IMR-90 (cell line): ENCODE measurements around the gene MAPK13. TPM values are rescaled to one million over a fixed set of nuclear protein-coding genes. Genes with fewer than 3 reads are reported as not detected.

Source experiments
- ATAC-seq: fragments of 200-7000 bp; cut with Tn5 transposase; 2 replicates; pipeline ENCODE4 v1.9.1; 2020; ENCODE audit warnings: low read depth, mild to moderate bottlenecking, moderate library complexity
- BruUV-seq: library from RNA; stranded (reverse); fragments of 400-500 nt; replicated peaks from 2 replicates; lab custom pipeline; 2021; lab: Mats Ljungman, UMichigan
- CTCF ChIA-PET: fragments of 300-600 bp; formaldehyde crosslinking; extraction: SDS; loops from one replicate; lab custom pipeline; 2021; ENCODE audit warnings: antibody characterized with exemption; lab: Yijun Ruan, JAX
- POLR2A ChIA-PET: fragments of 300-600 bp; sonication (Branson Sonifier 250); formaldehyde crosslinking; loops from one replicate; lab custom pipeline; 2022; ENCODE audit warnings: antibody characterized with exemption; ENCODE audit not compliant: unreplicated experiment; lab: Charles Lee
- DNase-seq: peaks from one replicate; pipeline ENCODE4 v3.0.0; 2013
- H2AFZ ChIP-seq: replicated peaks from 2 replicates; pipeline ENCODE3; 2013; ENCODE audit warnings: low read length, mild to moderate bottlenecking; ENCODE audit not compliant: poor library complexity
- H2AK5ac ChIP-seq: 2 replicates; pipeline ENCODE4 v1.6.1; 2013; ENCODE audit warnings: low read depth, low read length, inconsistent platforms
- H2AK9ac ChIP-seq: replicated peaks from 2 replicates; pipeline ENCODE3; 2013; ENCODE audit warnings: mild to moderate bottlenecking, low read depth, low read length, moderate library complexity; ENCODE audit not compliant: poor library complexity
- H2BK120ac ChIP-seq: 2 replicates; pipeline ENCODE4 v1.6.1; 2013; ENCODE audit warnings: low read depth, low read length, inconsistent platforms
- H2BK15ac ChIP-seq: 3 replicates; pipeline ENCODE4 v1.6.1; 2013; ENCODE audit warnings: low read depth, low read length, inconsistent platforms
- H2BK20ac ChIP-seq: 2 replicates; pipeline ENCODE4 v1.6.1; 2013; ENCODE audit warnings: low read depth, mild to moderate bottlenecking, inconsistent platforms, low read length, moderate library complexity
- H2BK5ac ChIP-seq: 2 replicates; pipeline ENCODE4 v1.6.1; 2013; ENCODE audit warnings: mild to moderate bottlenecking, low read depth, low read length, inconsistent platforms; ENCODE audit not compliant: poor library complexity, severe bottlenecking
- H3K14ac ChIP-seq: replicated peaks from 2 replicates; pipeline ENCODE4 v1.6.1; 2013; ENCODE audit warnings: low read depth, low read length, inconsistent platforms
- H3K18ac ChIP-seq: 2 replicates; pipeline ENCODE4 v1.6.1; 2013; ENCODE audit warnings: low read depth, low read length, control low read depth
- H3K23ac ChIP-seq: 2 replicates; pipeline ENCODE4 v1.6.1; 2013; ENCODE audit warnings: low read depth, low read length, inconsistent platforms
- H3K27ac ChIP-seq: 2 replicates; pipeline ENCODE4 v1.5.1; 2013; ENCODE audit warnings: mild to moderate bottlenecking, control low read depth, low read length; ENCODE audit not compliant: insufficient read depth
- H3K27me3 ChIP-seq: 2 replicates; pipeline ENCODE4 v1.6.1; 2013; ENCODE audit warnings: low read length; ENCODE audit not compliant: control insufficient read depth, insufficient read depth
- H3K36me3 ChIP-seq: 2 replicates; pipeline ENCODE4 v1.6.1; 2013; ENCODE audit warnings: low read length, mixed read lengths; ENCODE audit not compliant: control insufficient read depth, insufficient read depth
- H3K4ac ChIP-seq: 2 replicates; pipeline ENCODE4 v1.6.1; 2013; ENCODE audit warnings: low read depth, low read length, inconsistent platforms
- H3K4me1 ChIP-seq: 2 replicates; pipeline ENCODE4 v1.6.1; 2013; ENCODE audit warnings: low read length, mixed read lengths; ENCODE audit not compliant: control insufficient read depth, insufficient read depth
- H3K4me2 ChIP-seq: 2 replicates; pipeline ENCODE4 v1.6.1; 2013; ENCODE audit warnings: low read depth, mild to moderate bottlenecking, control low read depth, low read length, moderate library complexity
- H3K4me3 ChIP-seq: 2 replicates; pipeline ENCODE4 v1.5.1; 2013; ENCODE audit warnings: low read depth, mild to moderate bottlenecking, control low read depth, low read length, moderate library complexity; ENCODE audit not compliant: insufficient read depth
- H3K56ac ChIP-seq: 2 replicates; pipeline ENCODE4 v1.6.1; 2013; ENCODE audit warnings: low read length, inconsistent platforms; ENCODE audit not compliant: insufficient read depth; ENCODE audit errors: extremely low read depth
- H3K79me1 ChIP-seq, 2 experiments: 2 replicates each; pipeline ENCODE4 v1.6.1; 2013; ENCODE audit warnings: low read length in 2 of 2, inconsistent platforms in 1 of 2, low read depth in 1 of 2
- H3K9ac ChIP-seq: 2 replicates; pipeline ENCODE4 v1.6.1; 2013; ENCODE audit warnings: low read depth, low read length, control low read depth
- H3K9me1 ChIP-seq: 2 replicates; pipeline ENCODE4 v1.6.1; 2013; ENCODE audit warnings: low read length, inconsistent platforms; ENCODE audit not compliant: insufficient read depth
- H3K9me3 ChIP-seq: 2 replicates; pipeline ENCODE4 v1.6.1; 2013; ENCODE audit warnings: low read length; ENCODE audit not compliant: control insufficient read depth, insufficient read depth
- H4K20me1 ChIP-seq: 2 replicates; pipeline ENCODE4 v1.6.1; 2013; ENCODE audit warnings: low read length, inconsistent platforms; ENCODE audit not compliant: insufficient read depth
- H4K5ac ChIP-seq: 2 replicates; pipeline ENCODE4 v1.6.1; 2013; ENCODE audit warnings: mild to moderate bottlenecking, low read depth, low read length, control low read depth
- H4K8ac ChIP-seq, 2 experiments: 2 replicates each; pipeline ENCODE4 v1.6.1; 2013; ENCODE audit warnings: low read depth in 2 of 2, low read length in 2 of 2, control low read depth in 1 of 2, inconsistent platforms in 1 of 2
- H4K91ac ChIP-seq: 2 replicates; pipeline ENCODE4 v1.6.1; 2013; ENCODE audit warnings: low read depth, low read length, inconsistent platforms; ENCODE audit not compliant: insufficient read depth
- BHLHE40 ChIP-seq: fragments of 150-350 bp; IDR thresholded peaks from 2 replicates; pipeline ENCODE4 v1.6.1; 2016; ENCODE audit warnings: mild to moderate bottlenecking, low read depth, low read length
- CEBPB ChIP-seq: IDR thresholded peaks from 2 replicates; pipeline ENCODE4 v1.6.1; 2012; ENCODE audit warnings: low read depth, low read length, improper control_type of control experiment
- CHD1 ChIP-seq: IDR thresholded peaks from 2 replicates; pipeline ENCODE4 v1.6.1; 2012; ENCODE audit warnings: low read depth, low read length, improper control_type of control experiment
- FOS ChIP-seq: fragments of 150-350 bp; IDR thresholded peaks from 2 replicates; pipeline ENCODE4 v1.6.1; 2016; ENCODE audit warnings: low read depth, low read length
- MAFK ChIP-seq: IDR thresholded peaks from 2 replicates; pipeline ENCODE4 v1.6.1; 2012; ENCODE audit warnings: low read depth, low read length, improper control_type of control experiment
- MAZ ChIP-seq: IDR thresholded peaks from 2 replicates; pipeline ENCODE4 v1.6.1; 2012; ENCODE audit warnings: low read depth, mild to moderate bottlenecking, low read length, improper control_type of control experiment, moderate library complexity, borderline replicate concordance
- POLR2A ChIP-seq: IDR thresholded peaks from 2 replicates; pipeline ENCODE4 v1.6.1; 2012; ENCODE audit warnings: mild to moderate bottlenecking, low read depth, low read length
- RCOR1 ChIP-seq: IDR thresholded peaks from 2 replicates; pipeline ENCODE4 v1.6.1; 2012; ENCODE audit warnings: mild to moderate bottlenecking, low read length, improper control_type of control experiment; ENCODE audit not compliant: insufficient replicate concordance
- RFX5 ChIP-seq: IDR thresholded peaks from 2 replicates; pipeline ENCODE4 v1.8.0; 2012; ENCODE audit warnings: low read depth, mild to moderate bottlenecking, low read length, moderate library complexity
- SMC3 ChIP-seq: fragments of 150-350 bp; IDR thresholded peaks from 2 replicates; pipeline ENCODE4 v1.6.1; 2016; ENCODE audit warnings: low read depth, mild to moderate bottlenecking, antibody characterized with exemption, low read length, moderate library complexity
- WGBS, 2 experiments: methylation state at CpG; one replicate each; pipeline versions ENCODE4 v1.1.5 to v1.1.7; 2013; ENCODE audit warnings: missing lambda C conversion rate in 2 of 2; ENCODE audit not compliant: insufficient read length in 1 of 2; ENCODE audit errors: extremely low coverage in 2 of 2; 5-methylcytosine and 5-hydroxymethylcytosine counted together
- dilution Hi-C: fragments of 300-500 bp; cut with HindIII; formaldehyde crosslinking; loops from one replicate; pipeline ENCODE4 v1.14.3; 2018; ENCODE audit warnings: low sequenced_read_pairs; ENCODE audit not compliant: unreplicated experiment
- in situ Hi-C: fragments of 300-500 bp; cut with MboI; formaldehyde crosslinking; loops from 3 replicates; pipeline ENCODE4 v1.14.3; 2019; ENCODE audit warnings: low sequenced_read_pairs, inconsistent platforms, mixed read lengths
- intact Hi-C: fragments of 100-400 bp; cut with micrococcal nuclease; formaldehyde crosslinking; loops from 2 replicates; pipeline ENCODE4 v1.10.0; 2022
- polyA plus RNA-seq, 3 experiments: library from polyadenylated mRNA; depleted of rRNA; stranded (reverse); fragments of >200 nt; gene quantifications; 2 replicates each; pipeline ENCODE4 v1.2.3, GENCODE V29; 2012; ENCODE audit warnings: low replicate concordance in 1 of 3
- total RNA-seq: library from RNA; depleted of rRNA; stranded (reverse); fragments of >200 nt; gene quantifications from 2 replicates; pipeline ENCODE4 v1.2.3, GENCODE V29; 2012
- TF ChIP-seq, protein P1 (sequence below): conservative IDR thresholded peaks from 2 replicates; pipeline ENCODE4 v1.5.1; 2012; ENCODE audit warnings: mild to moderate bottlenecking, low read depth, low read length, improper control_type of control experiment
- TF ChIP-seq, protein P2 (sequence below): fragments of 150-350 bp; IDR thresholded peaks from 2 replicates; pipeline ENCODE4 v1.6.1; 2017; ENCODE audit warnings: mild to moderate bottlenecking, antibody characterized with exemption, low read length, low read depth
- TF ChIP-seq, protein P3 (sequence below): fragments of 150-350 bp; IDR thresholded peaks from 2 replicates; pipeline ENCODE4 v1.6.1; 2016; ENCODE audit warnings: low read depth, mild to moderate bottlenecking, low read length, moderate library complexity, borderline replicate concordance

Gene MAPK13
- total and polyA plus RNA-seq, 2 of the 4 experiments (the other 2 are of a cell fraction), result 2.0 to 2.9 TPM

DNA sequence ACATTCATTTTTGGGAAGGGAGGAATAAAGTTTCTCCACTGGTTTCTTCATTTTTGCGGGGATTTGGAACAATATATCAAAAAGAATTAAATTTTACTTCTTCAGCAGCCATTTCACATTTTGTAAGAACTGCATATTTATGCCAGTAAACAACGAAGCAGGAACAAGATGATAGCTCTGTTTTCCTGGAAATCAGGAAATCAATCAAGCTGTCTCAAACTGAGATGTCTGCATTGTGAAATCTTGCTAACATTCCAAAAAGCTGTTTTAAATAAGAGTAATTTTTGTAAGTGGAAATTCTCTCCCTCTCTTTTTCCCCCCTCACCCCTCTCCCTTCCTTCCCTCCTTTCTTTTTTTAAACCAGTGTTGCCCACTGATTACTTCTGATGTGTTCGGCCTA lies 20.0 kb downstream of the MAPK13 start:
- no peaks in the 10 kb centered on the region for H3K79me1 ChIP-seq
- no peak overlapping the region for H3K27ac ChIP-seq
- dilution Hi-C loops, result no loop called here
- H2BK120ac ChIP-seq, result no peak overlapping the region
- ATAC-seq, result no peak
- peaks cover 8% of the 10 kb centered on the region for H3K27me3 ChIP-seq
- H4K5ac ChIP-seq, result no peak overlapping the region
- no peak for DNase-seq
- no peaks in the 10 kb centered on the region for H3K9me1 ChIP-seq
- H2AK5ac ChIP-seq, result no peak overlapping the region
- H3K4me3 ChIP-seq, result no peak overlapping the region
- no peaks in the 10 kb centered on the region for H3K36me3 ChIP-seq
- no peak overlapping the region for H3K14ac ChIP-seq
- H3K9ac ChIP-seq, result no peak overlapping the region
- in situ Hi-C loops, result no loop called here
- no peak overlapping the region for H2AFZ ChIP-seq
- no peaks in the 10 kb centered on the region for H4K20me1 ChIP-seq
- WGBS, 2 experiments, result no CpG with 5 or more reads among the region's 3 CpGs
- intact Hi-C loops, result no loop called here
- ChIA-PET CTCF (no interaction called here), POLR2A (no interaction called here)
- TF ChIP-seq MAFK (no peak), SMC3 (no peak), FOS (no peak), CEBPB (no peak), CHD1 (no peak), MAZ (no peak), POLR2A (no peak), RFX5 (no peak), RCOR1 (no peak), BHLHE40 (no peak)
- TF ChIP-seq, protein P1, sequence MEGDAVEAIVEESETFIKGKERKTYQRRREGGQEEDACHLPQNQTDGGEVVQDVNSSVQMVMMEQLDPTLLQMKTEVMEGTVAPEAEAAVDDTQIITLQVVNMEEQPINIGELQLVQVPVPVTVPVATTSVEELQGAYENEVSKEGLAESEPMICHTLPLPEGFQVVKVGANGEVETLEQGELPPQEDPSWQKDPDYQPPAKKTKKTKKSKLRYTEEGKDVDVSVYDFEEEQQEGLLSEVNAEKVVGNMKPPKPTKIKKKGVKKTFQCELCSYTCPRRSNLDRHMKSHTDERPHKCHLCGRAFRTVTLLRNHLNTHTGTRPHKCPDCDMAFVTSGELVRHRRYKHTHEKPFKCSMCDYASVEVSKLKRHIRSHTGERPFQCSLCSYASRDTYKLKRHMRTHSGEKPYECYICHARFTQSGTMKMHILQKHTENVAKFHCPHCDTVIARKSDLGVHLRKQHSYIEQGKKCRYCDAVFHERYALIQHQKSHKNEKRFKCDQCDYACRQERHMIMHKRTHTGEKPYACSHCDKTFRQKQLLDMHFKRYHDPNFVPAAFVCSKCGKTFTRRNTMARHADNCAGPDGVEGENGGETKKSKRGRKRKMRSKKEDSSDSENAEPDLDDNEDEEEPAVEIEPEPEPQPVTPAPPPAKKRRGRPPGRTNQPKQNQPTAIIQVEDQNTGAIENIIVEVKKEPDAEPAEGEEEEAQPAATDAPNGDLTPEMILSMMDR, result no peak
- TF ChIP-seq, protein P2, sequence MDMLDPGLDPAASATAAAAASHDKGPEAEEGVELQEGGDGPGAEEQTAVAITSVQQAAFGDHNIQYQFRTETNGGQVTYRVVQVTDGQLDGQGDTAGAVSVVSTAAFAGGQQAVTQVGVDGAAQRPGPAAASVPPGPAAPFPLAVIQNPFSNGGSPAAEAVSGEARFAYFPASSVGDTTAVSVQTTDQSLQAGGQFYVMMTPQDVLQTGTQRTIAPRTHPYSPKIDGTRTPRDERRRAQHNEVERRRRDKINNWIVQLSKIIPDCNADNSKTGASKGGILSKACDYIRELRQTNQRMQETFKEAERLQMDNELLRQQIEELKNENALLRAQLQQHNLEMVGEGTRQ, result no peak
- TF ChIP-seq, protein P3, sequence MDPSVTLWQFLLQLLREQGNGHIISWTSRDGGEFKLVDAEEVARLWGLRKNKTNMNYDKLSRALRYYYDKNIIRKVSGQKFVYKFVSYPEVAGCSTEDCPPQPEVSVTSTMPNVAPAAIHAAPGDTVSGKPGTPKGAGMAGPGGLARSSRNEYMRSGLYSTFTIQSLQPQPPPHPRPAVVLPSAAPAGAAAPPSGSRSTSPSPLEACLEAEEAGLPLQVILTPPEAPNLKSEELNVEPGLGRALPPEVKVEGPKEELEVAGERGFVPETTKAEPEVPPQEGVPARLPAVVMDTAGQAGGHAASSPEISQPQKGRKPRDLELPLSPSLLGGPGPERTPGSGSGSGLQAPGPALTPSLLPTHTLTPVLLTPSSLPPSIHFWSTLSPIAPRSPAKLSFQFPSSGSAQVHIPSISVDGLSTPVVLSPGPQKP, result no peak
- no peak overlapping the region for H3K4ac ChIP-seq
- no peak overlapping the region for H3K23ac ChIP-seq
- H3K9me3 ChIP-seq, result peaks cover 3% of the 10 kb centered on the region; the same call in 1 of the 2 replicates
- no peak overlapping the region for H2BK5ac ChIP-seq
- no peak overlapping the region for H2AK9ac ChIP-seq
- H3K4me1 ChIP-seq, result no peaks in the 10 kb centered on the region
- no peak overlapping the region for H4K91ac ChIP-seq
- H4K8ac ChIP-seq, result no peak overlapping the region
- H3K4me2 ChIP-seq, result no peak overlapping the region
- H3K18ac ChIP-seq, result no peak overlapping the region
- H2BK20ac ChIP-seq, result no peak overlapping the region
- BruUV-seq, result no TSS peak
- no peak overlapping the region for H3K56ac ChIP-seq
- H2BK15ac ChIP-seq, result no peak overlapping the region
